WTC11 (cell line): ENCODE data around the gene RAB11FIP3. TPM values are rescaled to one million over a fixed set of nuclear protein-coding genes. Genes with fewer than 3 reads are reported as not detected.

Experiments
- ATAC-seq: fragments of 200-7000 bp; cut with Tn5 transposase; 2 replicates; pipeline ENCODE4 v1.10.0; 2021; ENCODE audit warnings: mild to moderate bottlenecking, moderate library complexity
- CTCF ChIA-PET: fragments of 300-600 bp; sonication (Branson Sonifier 250); formaldehyde crosslinking; loops from one replicate; lab custom pipeline; 2021; ENCODE audit warnings: antibody characterized with exemption; lab: Charles Lee
- POLR2A ChIA-PET: fragments of 350-600 bp; sonication (Branson Sonifier 250); formaldehyde crosslinking; loops from one replicate; lab custom pipeline; 2021; ENCODE audit warnings: antibody characterized with exemption; lab: Charles Lee
- DNase-seq: peaks from one replicate; pipeline ENCODE4 v3.0.0; 2021; ENCODE audit warnings: low spot score
- H3K27ac Mint-ChIP-seq: 2 replicates; pipeline ENCODE4 v1.8.0; 2021; ENCODE audit warnings: mixed read lengths
- H3K27me3 Mint-ChIP-seq: 2 replicates; pipeline ENCODE4 v1.8.0; 2021; ENCODE audit warnings: low read depth, mild to moderate bottlenecking, moderate library complexity, mixed read lengths
- H3K36me3 Mint-ChIP-seq: 2 replicates; pipeline ENCODE4 v1.8.0; 2021; ENCODE audit warnings: mixed read lengths
- H3K4me1 Mint-ChIP-seq: 2 replicates; pipeline ENCODE4 v1.8.0; 2022; ENCODE audit warnings: mixed read lengths
- H3K4me3 Mint-ChIP-seq: 2 replicates; pipeline ENCODE4 v1.8.0; 2021; ENCODE audit warnings: mild to moderate bottlenecking, moderate library complexity, mixed read lengths
- H3K9me3 Mint-ChIP-seq: 2 replicates; pipeline ENCODE4 v1.8.0; 2021; ENCODE audit warnings: mixed read lengths
- ATF1 ChIP-seq: sonication (generic); formaldehyde crosslinking; IDR thresholded peaks from 2 replicates; pipeline ENCODE4 v1.8.1; 2023; ENCODE audit warnings: mild to moderate bottlenecking, moderate library complexity, missing genetic modification reagents
- CBFB ChIP-seq: sonication (generic); formaldehyde crosslinking; IDR thresholded peaks from 2 replicates; pipeline ENCODE4 v1.8.1; 2022; ENCODE audit warnings: mild to moderate bottlenecking, low read depth, missing genetic modification reagents
- ELF4 ChIP-seq: sonication (generic); formaldehyde crosslinking; IDR thresholded peaks from 2 replicates; pipeline ENCODE4 v1.8.1; 2022; ENCODE audit warnings: low read depth, mild to moderate bottlenecking, moderate library complexity, missing genetic modification reagents
- GRHL2 ChIP-seq: fragments of 250-450 bp; sonication (Bioruptor Pico); IDR thresholded peaks from 2 replicates; pipeline ENCODE4 v1.8.0; 2022; ENCODE audit warnings: mild to moderate bottlenecking, moderate library complexity; ENCODE audit not compliant: insufficient replicate concordance, severe bottlenecking
- IRF2 ChIP-seq: sonication (generic); formaldehyde crosslinking; IDR thresholded peaks from 2 replicates; pipeline ENCODE4 v1.8.0; 2022; ENCODE audit warnings: low read depth, missing genetic modification reagents, borderline replicate concordance
- NR2C2 ChIP-seq: sonication (generic); formaldehyde crosslinking; IDR thresholded peaks from 2 replicates; pipeline ENCODE4 v1.8.0; 2022; ENCODE audit warnings: mild to moderate bottlenecking, missing genetic modification reagents
- NR3C1 ChIP-seq: sonication (generic); formaldehyde crosslinking; conservative IDR thresholded peaks from 2 replicates; pipeline ENCODE4 v1.8.1; 2023; ENCODE audit warnings: low read depth, mild to moderate bottlenecking, missing genetic modification reagents
- PRRX2 ChIP-seq: fragments of 250-450 bp; sonication (Bioruptor Pico); IDR thresholded peaks from 2 replicates; pipeline ENCODE4 v1.8.0; 2021; ENCODE audit warnings: mild to moderate bottlenecking
- RELA ChIP-seq: sonication (generic); formaldehyde crosslinking; IDR thresholded peaks from 2 replicates; pipeline ENCODE4 v1.8.1; 2022; ENCODE audit warnings: missing genetic modification reagents, mild to moderate bottlenecking, borderline replicate concordance
- SMAD4 ChIP-seq: sonication (generic); formaldehyde crosslinking; IDR thresholded peaks from 2 replicates; pipeline ENCODE4 v1.8.0; 2022; ENCODE audit warnings: mild to moderate bottlenecking, missing genetic modification reagents
- TEAD1 ChIP-seq: sonication (generic); formaldehyde crosslinking; IDR thresholded peaks from 2 replicates; pipeline ENCODE4 v1.8.0; 2022; ENCODE audit warnings: mild to moderate bottlenecking, missing genetic modification reagents
- TP53 ChIP-seq: sonication (generic); formaldehyde crosslinking; IDR thresholded peaks from 2 replicates; pipeline ENCODE4 v1.8.1; 2023; ENCODE audit warnings: mild to moderate bottlenecking, missing genetic modification reagents
- ZMAT4 ChIP-seq: fragments of 250-450 bp; sonication (Bioruptor Pico); IDR thresholded peaks from 2 replicates; pipeline ENCODE4 v1.9.0; 2021; ENCODE audit warnings: mild to moderate bottlenecking
- ZNF121 ChIP-seq: sonication (generic); formaldehyde crosslinking; IDR thresholded peaks from 2 replicates; pipeline ENCODE4 v1.8.0; 2023; ENCODE audit warnings: missing genetic modification reagents
- ZNF396 ChIP-seq: fragments of 250-450 bp; sonication (Bioruptor Pico); IDR thresholded peaks from 2 replicates; pipeline ENCODE4 v1.8.0; 2021; ENCODE audit warnings: mild to moderate bottlenecking, moderate library complexity, borderline replicate concordance
- ZNF532 ChIP-seq: fragments of 250-450 bp; sonication (Bioruptor Pico); IDR thresholded peaks from 2 replicates; pipeline ENCODE4 v1.9.0; 2021; ENCODE audit warnings: mild to moderate bottlenecking, borderline replicate concordance
- total RNA-seq: library from RNA; stranded (reverse); gene quantifications from 3 replicates; pipeline ENCODE4 v1.2.3, GENCODE V29; 2021
- TF ChIP-seq, protein P1 (sequence below): sonication (generic); formaldehyde crosslinking; IDR thresholded peaks from 2 replicates; pipeline ENCODE4 v1.8.0; 2022; ENCODE audit warnings: mild to moderate bottlenecking, missing genetic modification reagents

Gene RAB11FIP3
- total RNA-seq, 1 experiment from 2014 or later: 38.6 TPM

- TF ChIP-seq GRHL2 (CRISPR knock-in tag): no peak
Observed at GRCh38 chr16:556474-557173, 131.2 kb downstream of the RAB11FIP3 start (continued).

DNA sequence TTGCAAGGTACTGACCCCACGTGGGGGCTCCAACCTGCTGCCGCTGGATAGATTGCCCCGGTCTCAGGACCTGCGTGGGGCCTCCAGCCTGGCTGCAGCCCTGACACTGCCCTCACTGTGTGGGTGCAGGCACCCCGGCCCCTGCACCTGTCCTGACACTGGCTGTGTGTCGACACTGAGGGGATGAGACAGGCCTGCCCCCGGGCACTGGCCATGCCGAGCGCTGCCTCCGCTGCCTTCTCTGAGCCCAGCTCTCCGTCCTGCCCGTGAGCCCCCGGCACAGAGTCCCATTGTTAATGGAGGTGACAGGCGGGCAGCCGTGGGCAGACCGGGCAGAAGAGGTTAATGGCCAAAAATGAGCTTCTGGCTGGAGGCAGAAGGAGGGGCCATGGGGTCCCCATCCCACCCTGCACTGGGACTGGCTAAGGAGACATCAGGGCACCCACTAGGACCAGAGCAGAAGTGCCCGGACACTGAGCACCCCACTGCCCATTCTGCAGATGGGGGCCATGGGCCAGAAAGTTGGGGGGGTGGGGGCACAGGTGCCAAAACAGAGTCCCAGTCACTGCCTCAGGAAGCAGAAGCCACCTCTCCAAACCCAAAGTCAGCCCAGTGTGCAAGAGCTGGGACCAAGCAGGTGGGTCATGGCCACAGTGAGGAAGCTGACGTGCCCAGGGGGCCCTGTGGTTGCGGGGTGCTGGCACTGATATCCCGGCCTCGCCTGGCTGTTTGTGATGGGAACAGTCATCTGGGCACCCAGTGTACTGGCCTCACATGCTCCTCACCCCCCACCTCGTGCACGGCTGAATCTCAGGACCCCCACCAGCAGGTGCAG, 132.2 kb downstream of the RAB11FIP3 start:
- ChIA-PET CTCF (no interaction called here), POLR2A (no interaction called here)
- Mint-ChIP-seq H3K9me3 (no peaks in the 10 kb centered on the region), H3K4me3 (no peak overlapping the region), H3K4me1 (no peaks in the 10 kb centered on the region), H3K36me3 (no peaks in the 10 kb centered on the region), H3K27ac (no peak overlapping the region), H3K27me3 (peaks cover 28% of the 10 kb centered on the region)
- ATAC-seq (no peak), DNase-seq (no peak)
- TF ChIP-seq ZNF121 (CRISPR knock-in tag): no peak
- no peak for TF ChIP-seq TEAD1 (CRISPR knock-in tag)
- TF ChIP-seq SMAD4 (CRISPR knock-in tag): no peak
- TF ChIP-seq TP53 (CRISPR knock-in tag): no peak
- TF ChIP-seq PRRX2 (CRISPR knock-in tag): no peak
- no peak for TF ChIP-seq ATF1
- TF ChIP-seq, protein P1, sequence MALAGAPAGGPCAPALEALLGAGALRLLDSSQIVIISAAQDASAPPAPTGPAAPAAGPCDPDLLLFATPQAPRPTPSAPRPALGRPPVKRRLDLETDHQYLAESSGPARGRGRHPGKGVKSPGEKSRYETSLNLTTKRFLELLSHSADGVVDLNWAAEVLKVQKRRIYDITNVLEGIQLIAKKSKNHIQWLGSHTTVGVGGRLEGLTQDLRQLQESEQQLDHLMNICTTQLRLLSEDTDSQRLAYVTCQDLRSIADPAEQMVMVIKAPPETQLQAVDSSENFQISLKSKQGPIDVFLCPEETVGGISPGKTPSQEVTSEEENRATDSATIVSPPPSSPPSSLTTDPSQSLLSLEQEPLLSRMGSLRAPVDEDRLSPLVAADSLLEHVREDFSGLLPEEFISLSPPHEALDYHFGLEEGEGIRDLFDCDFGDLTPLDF (CRISPR knock-in tag): no peak
- TF ChIP-seq ZNF532 (CRISPR knock-in tag): no peak
- TF ChIP-seq RELA (CRISPR knock-in tag): no peak
- no peak for TF ChIP-seq IRF2 (CRISPR knock-in tag)
- no peak for TF ChIP-seq ELF4 (CRISPR knock-in tag)
- no peak for TF ChIP-seq ZNF396 (CRISPR knock-in tag)
- TF ChIP-seq NR3C1 (CRISPR knock-in tag): no peak
- no peak for TF ChIP-seq ZMAT4
- TF ChIP-seq NR2C2 (CRISPR knock-in tag): no peak
- no peak for TF ChIP-seq CBFB (CRISPR knock-in tag)
